GM19397 (cell line): ENCODE measurements around the gene SLC30A1.
"Not testable (repeated sequence)": the region's sequence is repeated elsewhere in the genome, so short reads cannot be mapped to it uniquely, and the experiment has no call there.

Source experiments
- ATAC-seq: cut with Tn5 transposase; IDR thresholded peaks from one replicate; pipeline ENCODE4 v1.9.1; 2021; ENCODE audit warnings: mild to moderate bottlenecking, moderate library complexity; ENCODE audit not compliant: unreplicated experiment

The SLC30A1 gene

DNA sequence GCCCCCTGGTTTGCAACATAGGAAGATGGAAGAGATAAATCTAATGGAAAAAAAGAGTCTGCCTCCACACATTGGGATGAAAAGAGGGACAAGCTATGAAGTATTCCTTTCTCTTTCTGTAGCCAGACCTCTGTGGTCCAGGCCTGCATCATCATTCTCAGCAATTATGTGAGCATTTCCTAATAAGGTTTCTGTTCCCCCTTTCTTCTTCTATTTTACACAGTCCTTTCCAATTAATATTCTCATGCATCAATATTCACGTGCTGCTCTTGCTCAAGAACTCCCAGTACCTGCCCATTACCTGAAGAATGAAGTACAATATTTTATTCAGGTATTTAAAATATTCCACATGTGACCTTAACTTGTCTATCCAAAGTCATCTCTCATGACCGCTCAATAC, 8.2 kb upstream of the SLC30A1 start:
- no peak for ATAC-seq

- no peak for ATAC-seq
These were observed 7.6 kb upstream of the SLC30A1 start for GRCh38 chr1:211586538-211586937.

DNA sequence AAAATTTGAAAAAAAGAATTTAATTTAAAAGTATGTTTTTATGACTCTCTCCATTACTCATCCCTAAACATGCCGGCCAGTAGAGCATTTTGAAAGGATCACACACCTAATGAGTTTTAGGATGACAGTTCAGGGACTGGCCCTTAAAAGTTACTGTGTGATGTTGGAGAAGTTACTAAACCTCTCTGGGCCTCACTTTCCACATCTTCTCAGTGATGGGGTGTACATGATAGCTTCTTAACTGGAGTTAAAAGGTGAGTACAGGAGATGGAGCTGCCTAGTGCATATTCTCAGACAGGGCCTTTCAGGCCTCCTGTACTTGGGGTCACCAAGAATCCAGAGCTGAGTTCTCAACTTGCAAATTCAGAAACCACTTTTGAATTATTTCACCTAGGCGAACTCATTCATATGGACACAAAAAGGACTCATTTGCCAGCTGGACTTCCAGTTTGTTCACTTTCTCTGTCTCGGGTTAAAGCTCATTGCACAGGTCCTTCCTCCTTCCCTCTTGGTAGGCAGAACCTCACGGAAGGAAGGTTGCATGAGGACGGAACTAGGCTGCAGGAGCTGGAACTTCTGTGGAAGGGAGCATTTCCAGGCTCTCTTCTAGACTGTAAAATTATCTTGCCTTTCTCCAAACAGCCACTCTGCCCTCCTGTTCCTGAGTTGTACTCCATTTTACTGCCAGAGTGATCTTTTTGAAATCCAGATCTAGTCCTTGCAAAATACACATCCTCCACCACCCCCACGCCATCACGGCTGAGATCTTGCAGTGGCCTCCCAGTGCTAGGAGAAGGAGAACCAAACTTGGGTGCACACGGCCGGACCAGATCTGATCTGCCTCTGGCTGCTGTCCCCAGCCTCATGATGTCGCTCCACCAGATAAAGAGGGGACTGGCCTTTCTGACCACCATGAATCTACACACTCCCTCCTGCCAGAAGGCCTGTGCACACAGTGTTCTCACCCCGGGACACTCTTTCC, 4.3 kb upstream of the SLC30A1 start:
- no peak for ATAC-seq

DNA sequence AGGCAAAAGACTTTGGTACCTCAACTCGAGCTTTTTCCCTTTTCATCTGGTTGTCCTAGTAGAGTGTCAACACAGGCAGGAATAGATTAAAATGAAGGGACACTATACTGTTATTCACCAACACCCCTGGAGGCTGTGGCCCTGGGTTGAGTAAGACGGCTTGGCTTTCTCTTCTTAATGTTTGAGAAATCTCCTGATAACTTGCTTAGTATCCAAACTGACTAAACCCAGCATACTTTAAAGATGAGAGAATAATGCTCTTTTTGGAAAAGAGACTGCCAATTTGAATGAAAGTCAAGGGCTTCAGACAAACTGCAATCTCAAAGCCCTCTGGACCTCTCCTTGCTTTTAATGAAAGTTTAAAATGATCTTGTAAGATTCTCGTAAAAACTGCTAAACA, 2.6 kb upstream of the SLC30A1 start:
- ATAC-seq, result no peak

DNA sequence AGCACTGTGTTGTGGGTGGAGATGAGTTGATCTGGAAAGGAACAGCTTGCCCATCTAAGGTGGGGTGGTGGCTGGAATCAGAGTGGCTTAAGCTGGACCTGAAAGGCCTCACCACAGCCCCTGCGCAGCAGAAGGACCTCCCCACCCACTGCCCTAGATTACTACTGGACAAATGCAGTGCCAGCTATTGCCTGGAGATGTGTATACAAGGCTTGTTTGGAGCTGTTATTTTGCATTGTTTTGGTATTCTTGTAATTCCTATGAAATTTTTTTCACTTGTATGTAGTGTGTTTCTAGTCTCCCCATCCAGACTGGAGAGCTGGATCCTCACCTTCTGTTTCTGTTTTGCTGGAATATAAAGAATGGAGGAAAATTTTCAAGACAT, 1.3 kb upstream of the SLC30A1 start:
- ATAC-seq, result no peak

DNA sequence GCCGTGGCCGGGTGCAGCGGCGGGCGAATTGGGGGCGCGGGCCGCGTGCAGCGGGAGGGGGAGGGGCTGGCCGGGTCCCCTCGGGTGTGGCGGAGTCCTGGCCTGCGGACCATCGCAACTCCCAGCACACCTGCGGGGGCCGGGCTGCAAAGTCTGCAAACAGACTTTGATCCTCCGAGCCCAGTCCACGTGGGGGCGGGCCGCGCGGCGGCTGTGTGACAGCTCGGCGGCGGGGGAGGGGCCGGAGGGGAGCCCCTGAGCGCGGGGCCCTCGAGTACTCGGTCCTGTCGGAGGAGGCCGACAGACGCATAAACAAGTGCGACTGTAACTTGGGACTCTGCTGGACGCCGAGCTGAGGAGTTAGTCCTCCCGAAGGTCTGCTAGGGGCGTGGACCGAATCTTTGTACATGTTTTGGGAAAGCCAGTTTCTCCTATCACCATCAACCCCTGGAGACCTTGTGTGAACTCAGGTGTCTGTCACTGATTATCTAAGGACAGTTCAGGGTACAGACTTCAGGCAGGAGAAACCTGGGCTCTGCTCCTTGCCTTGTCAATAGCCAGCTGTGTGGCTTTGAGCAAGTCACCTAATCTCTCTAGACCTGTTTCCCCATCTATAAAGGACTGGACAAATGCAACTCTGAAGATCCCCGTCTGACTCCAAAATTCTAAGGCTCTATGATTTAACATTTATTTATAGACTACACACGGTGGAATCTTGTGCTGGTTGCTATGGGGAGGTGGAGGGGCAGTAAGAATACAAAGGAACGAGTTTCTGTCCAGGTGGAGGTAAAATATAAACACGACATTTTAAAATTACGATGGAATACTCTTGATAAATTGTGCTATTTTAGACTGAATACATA, 710 bp upstream of the SLC30A1 start:
- ATAC-seq, result peak; percentile 36

GRCh38 chr1:211577819-211578639, 932 bp downstream of the SLC30A1 start:
- peak; percentile 37 for ATAC-seq

DNA sequence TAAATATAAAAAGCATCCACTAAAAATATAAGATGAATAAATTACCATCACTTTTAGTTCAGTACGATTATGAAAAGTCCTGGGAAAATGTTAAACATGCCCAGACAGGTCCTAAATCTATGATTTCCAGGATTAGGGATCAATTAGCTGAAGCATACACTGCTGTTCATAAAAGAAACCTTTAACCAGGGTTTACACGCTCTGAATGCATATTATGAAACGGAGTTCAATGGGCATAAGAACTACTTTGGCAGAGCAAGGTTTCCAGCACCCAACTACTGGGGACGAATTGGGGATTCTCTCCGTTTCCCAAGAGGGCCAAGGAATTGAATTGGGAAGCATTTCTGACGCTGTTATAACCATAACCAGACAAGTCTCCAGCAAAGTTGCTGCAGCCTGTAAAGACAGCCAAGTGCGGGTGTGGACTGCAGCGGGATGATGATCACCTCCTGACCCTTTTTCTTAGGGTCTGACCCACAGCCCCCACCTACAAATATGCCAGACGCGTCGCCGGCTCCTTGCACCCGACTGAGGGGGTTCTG, 1.6 kb downstream of the SLC30A1 start:
- ATAC-seq, result no peak

DNA sequence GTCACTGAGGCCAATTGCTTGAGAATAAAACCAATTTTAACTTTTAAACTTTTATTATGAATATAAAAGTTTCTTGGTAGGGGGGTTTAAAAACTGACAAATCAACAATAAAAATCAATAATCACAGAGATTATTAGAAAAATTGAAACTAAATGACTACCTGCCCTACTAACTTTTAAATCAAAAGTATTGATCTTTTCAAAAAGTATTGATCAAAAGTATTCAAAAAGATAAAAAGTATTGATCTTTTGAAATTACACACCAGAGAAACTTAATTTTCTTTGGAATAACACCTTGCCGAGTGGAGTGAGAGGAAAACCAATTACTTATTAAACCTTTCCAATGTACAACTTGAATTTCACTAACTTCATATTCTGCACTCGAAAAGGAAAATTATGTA, 2.2 kb downstream of the SLC30A1 start:
- ATAC-seq, result no peak

GRCh38 chr1:211574705-211575104, 4.3 kb downstream of the SLC30A1 start:
- no peak for ATAC-seq

GRCh38 chr1:211571998-211572397, 7.0 kb downstream of the SLC30A1 start:
- no peak for ATAC-seq

- ATAC-seq, result not testable (repeated sequence)
These were observed 8.6 kb downstream of the SLC30A1 start for GRCh38 chr1:211570378-211570777.

DNA sequence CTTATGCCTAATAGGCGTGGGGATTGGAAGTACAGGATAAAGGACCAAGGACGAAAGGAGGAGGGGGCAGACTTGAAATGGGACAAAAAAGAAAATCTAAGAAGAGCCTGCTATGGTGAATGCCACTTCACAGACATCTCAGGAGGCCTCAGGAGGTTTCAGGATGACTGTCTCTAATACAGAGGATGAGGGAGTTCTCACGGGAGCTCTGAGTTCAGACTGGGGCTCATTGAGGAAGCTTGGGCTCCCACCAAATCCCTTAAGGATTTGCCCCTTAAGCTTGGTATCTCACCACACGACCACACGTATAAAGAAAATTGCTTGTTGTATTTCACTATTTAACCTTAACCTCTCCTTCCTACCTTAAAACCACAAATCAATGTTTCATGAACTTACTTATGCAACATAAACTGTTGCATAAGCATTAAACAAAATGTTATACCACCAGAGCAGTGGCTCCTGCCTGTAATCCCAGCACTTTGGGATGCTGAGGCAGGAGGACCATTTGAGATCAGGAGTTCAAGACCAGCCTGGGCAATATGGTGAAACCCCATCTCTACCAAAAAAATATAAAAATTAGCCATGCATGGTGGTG, 12.4 kb downstream of the SLC30A1 start:
- peak; percentile 79 for ATAC-seq

- no peak for ATAC-seq
These were observed 14.9 kb downstream of the SLC30A1 start for GRCh38 chr1:211564084-211564483.

GRCh38 chr1:211559222-211560010, 19.5 kb downstream of the SLC30A1 start:
- no peak for ATAC-seq

- no peak for ATAC-seq
These were observed 20.9 kb downstream of the SLC30A1 start for GRCh38 chr1:211557894-211558625.

GRCh38 chr1:211553549-211553948, 25.4 kb downstream of the SLC30A1 start:
- ATAC-seq, result no peak

- no peak for ATAC-seq
These were observed 27.1 kb downstream of the SLC30A1 start for GRCh38 chr1:211551638-211552460.
